K562 (cell line): ENCODE data around the gene CTBP2. TPM values are rescaled to one million over a fixed set of nuclear protein-coding genes. Genes with fewer than 3 reads are reported as not detected.

Source experiments
- CC2D1A ChIP-seq: fragments of 450-650 bp; IDR thresholded peaks from 2 replicates; pipeline ENCODE4 v1.6.1; 2017; ENCODE audit warnings: mild to moderate bottlenecking
- FOXJ3 ChIP-seq: sonication (generic); formaldehyde crosslinking; IDR thresholded peaks from 2 replicates; pipeline ENCODE4 v1.4.0; 2020; ENCODE audit warnings: mild to moderate bottlenecking, missing genetic modification reagents
- GTF2A2 ChIP-seq: IDR thresholded peaks from 2 replicates; pipeline ENCODE4 v1.6.1; 2016; ENCODE audit warnings: mild to moderate bottlenecking, missing genetic modification characterization, missing compliant biosample characterization
- GTF2E2 ChIP-seq: fragments of 200-800 bp; sonication (Bioruptor generic); IDR thresholded peaks from 2 replicates; pipeline ENCODE4 v1.6.1; 2016; ENCODE audit warnings: missing genetic modification characterization, missing compliant biosample characterization
- HDGF ChIP-seq: fragments of 450-650 bp; IDR thresholded peaks from 2 replicates; pipeline ENCODE4 v1.6.1; 2016
- HLTF ChIP-seq: fragments of 450-650 bp; IDR thresholded peaks from 2 replicates; pipeline ENCODE4 v1.6.1; 2016
- HNRNPK ChIP-seq: fragments of 200-400 bp; formaldehyde crosslinking; IDR thresholded peaks from one replicate; pipeline ENCODE4 v1.6.1; 2018; ENCODE audit warnings: mild to moderate bottlenecking, low read depth, low read length; ENCODE audit not compliant: poor library complexity, severe bottlenecking
- ILK ChIP-seq: fragments of 450-650 bp; IDR thresholded peaks from 2 replicates; pipeline ENCODE4 v1.6.1; 2016; ENCODE audit warnings: missing genetic modification characterization, low read depth, mild to moderate bottlenecking, missing compliant biosample characterization, moderate library complexity, borderline replicate concordance
- KDM1A ChIP-seq, 2 experiments: fragments of 450-650 bp; IDR thresholded peaks; 2 replicates each; pipeline ENCODE4 v1.6.1; 2016; ENCODE audit warnings: mild to moderate bottlenecking in 2 of 2
- KLF16 ChIP-seq: IDR thresholded peaks from 2 replicates; pipeline ENCODE4 v1.6.1; 2016; ENCODE audit warnings: antibody characterized with exemption
- MEIS2 ChIP-seq: fragments of 450-650 bp; IDR thresholded peaks from 2 replicates; pipeline ENCODE4 v1.6.1; 2014; ENCODE audit warnings: mild to moderate bottlenecking; ENCODE audit not compliant: partially characterized antibody
- MTA2 ChIP-seq: fragments of 450-650 bp; IDR thresholded peaks from 2 replicates; pipeline ENCODE4 v1.6.1; 2016; ENCODE audit warnings: low read depth
- NCOA6 ChIP-seq: fragments of 450-650 bp; IDR thresholded peaks from 2 replicates; pipeline ENCODE4 v1.6.1; 2017; ENCODE audit warnings: mild to moderate bottlenecking
- NR2C1 ChIP-seq, 2 experiments: fragments of 450-650 bp; IDR thresholded peaks; 2 replicates each; pipeline ENCODE4 v1.6.1; 2017; ENCODE audit warnings: mild to moderate bottlenecking in 2 of 2, antibody characterized with exemption in 1 of 2, inconsistent platforms in 1 of 2, missing compliant biosample characterization in 1 of 2, missing genetic modification characterization in 1 of 2
- RCOR1 ChIP-seq, 2 experiments: IDR thresholded peaks; 2 replicates each; pipeline ENCODE4 v1.6.1; 2012; ENCODE audit warnings: low read depth in 2 of 2, low read length in 2 of 2, borderline replicate concordance in 1 of 2, improper control_type of control experiment in 1 of 2
- RNF2 ChIP-seq: sonication (generic); IDR thresholded peaks from 2 replicates; pipeline ENCODE4 v1.6.1; 2016
- SMAD4 ChIP-seq: fragments of 250-450 bp; sonication (Bioruptor Pico); conservative IDR thresholded peaks from 2 replicates; pipeline ENCODE4 v1.8.0; 2021; ENCODE audit warnings: inconsistent platforms, mild to moderate bottlenecking, moderate library complexity
- SPI1 ChIP-seq: IDR thresholded peaks from 2 replicates; pipeline ENCODE4 v1.6.1; 2011; ENCODE audit warnings: low read depth, low read length, control low read depth, borderline replicate concordance
- SRSF7 ChIP-seq: fragments of 200-400 bp; formaldehyde crosslinking; optimal IDR thresholded peaks from 2 replicates; pipeline ENCODE3; 2017; ENCODE audit warnings: mild to moderate bottlenecking, low read depth, low read length
- ZBTB1 ChIP-seq: sonication (generic); formaldehyde crosslinking; IDR thresholded peaks from 2 replicates; pipeline ENCODE4 v1.8.1; 2023; ENCODE audit warnings: missing genetic modification reagents, low read depth, mild to moderate bottlenecking, borderline replicate concordance
- ZFX ChIP-seq: sonication (generic); formaldehyde crosslinking; IDR thresholded peaks from 2 replicates; pipeline ENCODE4 v1.8.0; 2022; ENCODE audit warnings: mild to moderate bottlenecking, missing genetic modification reagents, moderate library complexity
- ZNF398 ChIP-seq: fragments of 250-450 bp; sonication (Bioruptor Pico); IDR thresholded peaks from 2 replicates; pipeline ENCODE4 v1.8.0; 2021; ENCODE audit warnings: moderate library complexity, mild to moderate bottlenecking, inconsistent platforms
- ZNF431 ChIP-seq: sonication (generic); formaldehyde crosslinking; IDR thresholded peaks from 2 replicates; pipeline ENCODE4 v1.8.0; 2022; ENCODE audit warnings: mild to moderate bottlenecking, missing genetic modification reagents
- ZNF695 ChIP-seq: fragments of 450-650 bp; formaldehyde crosslinking; IDR thresholded peaks from 2 replicates; pipeline ENCODE4 v1.4.0; 2020; ENCODE audit warnings: mild to moderate bottlenecking, moderate library complexity
- ZNF766 ChIP-seq: fragments of 200-800 bp; sonication (Bioruptor generic); conservative IDR thresholded peaks from 2 replicates; pipeline ENCODE4 v1.6.1; 2016; ENCODE audit warnings: missing genetic modification characterization, missing compliant biosample characterization
- ZNF785 ChIP-seq: fragments of 250-450 bp; sonication (Bioruptor Pico); IDR thresholded peaks from 2 replicates; pipeline ENCODE4 v1.4.0; 2020; ENCODE audit warnings: mild to moderate bottlenecking
- polyA plus RNA-seq, 8 experiments: library from polyadenylated mRNA; depleted of rRNA in 4 of 8; stranded (reverse) in 5 of 8; unstranded in 3 of 8; fragments of >200 nt; fragmentation: Nextera tagmentation in 2 of 8; fragmentation: Illumina TruSeq in 1 of 8; extraction: Ambion mirVana in 2 of 8; extraction: Trizol in 1 of 8; gene quantifications; 2 replicates each; pipeline versions ENCODE4 v1.2.1 to v1.2.3, GENCODE V29; 2011 to 2014; ENCODE audit warnings: inconsistent platforms in 1 of 8, missing spikeins in 1 of 8
- total RNA-seq, 7 experiments: library from RNA; depleted of rRNA in 6 of 7; stranded (reverse); fragments of >200 nt in 6 of 7; fragmentation: Illumina TruSeq in 2 of 7; extraction: Trizol in 2 of 7; gene quantifications; 2 replicates each; pipeline versions ENCODE4 v1.2.1 to v1.2.3, GENCODE V29; 2011 to 2021; ENCODE audit warnings: low replicate concordance in 1 of 7
- TF ChIP-seq, protein P1 (sequence below): fragments of 250-450 bp; sonication (Bioruptor Pico); IDR thresholded peaks from 2 replicates; pipeline ENCODE4 v1.4.0; 2020; ENCODE audit warnings: mild to moderate bottlenecking, moderate library complexity

The CTBP2 gene
- total and polyA plus RNA-seq, 9 of the 15 experiments (the other 6 are each of a cell fraction or from before 2014, with no cell fraction given), result 1.3 to 8.8 (median 5.1) TPM

DNA sequence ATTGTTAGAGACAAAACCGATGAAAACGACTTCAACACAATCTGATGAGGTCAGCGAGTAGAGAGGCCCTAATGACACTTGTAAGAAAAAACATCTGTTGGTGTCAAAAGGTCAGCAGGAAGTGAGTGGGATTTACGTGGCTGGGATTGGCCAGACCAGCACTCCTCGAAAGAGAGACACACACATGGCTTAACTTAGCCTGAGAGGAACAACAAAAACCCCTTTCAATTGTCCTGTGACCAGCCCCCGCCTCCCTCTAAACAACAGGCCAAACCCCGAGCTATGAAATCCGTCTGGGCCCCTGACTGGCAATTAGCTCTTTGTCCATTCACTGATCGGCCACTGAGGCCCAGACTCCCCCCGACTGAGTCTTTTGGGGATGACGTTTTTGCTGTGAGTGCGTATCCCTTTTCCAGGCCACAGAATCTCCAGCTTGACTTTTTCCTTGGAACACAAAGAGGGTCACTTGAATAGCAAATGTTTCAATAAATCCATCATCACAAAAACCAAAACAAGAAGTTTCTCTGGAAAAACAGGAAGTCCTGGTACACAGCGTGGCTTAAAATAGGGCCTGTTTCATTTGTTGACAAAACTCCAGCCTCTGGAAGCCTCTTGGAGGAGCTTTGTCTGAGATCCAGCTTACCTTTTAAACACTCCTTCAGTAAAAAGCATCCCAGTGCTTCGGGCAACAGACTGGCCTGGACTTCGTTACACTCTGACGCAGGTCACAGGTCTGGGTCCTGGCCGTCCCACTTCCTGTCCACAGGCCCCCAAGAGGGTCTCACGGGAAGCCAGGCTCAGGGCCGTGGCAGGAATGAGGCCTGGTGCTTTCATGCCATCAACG, 103.0 kb downstream of the CTBP2 start (continued):
- no peak for TF ChIP-seq RNF2
- no peak for TF ChIP-seq HLTF
- TF ChIP-seq, protein P1, sequence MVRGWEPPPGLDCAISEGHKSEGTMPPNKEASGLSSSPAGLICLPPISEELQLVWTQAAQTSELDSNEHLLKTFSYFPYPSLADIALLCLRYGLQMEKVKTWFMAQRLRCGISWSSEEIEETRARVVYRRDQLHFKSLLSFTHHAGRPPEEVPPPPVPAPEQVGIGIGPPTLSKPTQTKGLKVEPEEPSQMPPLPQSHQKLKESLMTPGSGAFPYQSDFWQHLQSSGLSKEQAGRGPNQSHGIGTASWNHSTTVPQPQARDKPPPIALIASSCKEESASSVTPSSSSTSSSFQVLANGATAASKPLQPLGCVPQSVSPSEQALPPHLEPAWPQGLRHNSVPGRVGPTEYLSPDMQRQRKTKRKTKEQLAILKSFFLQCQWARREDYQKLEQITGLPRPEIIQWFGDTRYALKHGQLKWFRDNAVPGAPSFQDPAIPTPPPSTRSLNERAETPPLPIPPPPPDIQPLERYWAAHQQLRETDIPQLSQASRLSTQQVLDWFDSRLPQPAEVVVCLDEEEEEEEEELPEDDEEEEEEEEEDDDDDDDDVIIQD (CRISPR knock-in tag), result no peak
- no peak for TF ChIP-seq ZNF695
- TF ChIP-seq KDM1A (IDR thresholded peaks at IDR 0.05), result peak in 1 of 2 experiments; percentile 33; a peak in 1 of 4 replicates
- no peak for TF ChIP-seq SRSF7
- TF ChIP-seq ILK (tag), result no peak
- TF ChIP-seq ZNF766 (CRISPR knock-in tag), result no peak
- no peak for TF ChIP-seq SMAD4
- no peak for TF ChIP-seq GTF2A2
- peak in 1 of 2 experiments; percentile 40; a peak in 1 of 4 replicates for TF ChIP-seq RCOR1 (IDR thresholded peaks at IDR 0.05; ENCODE audit: borderline replicate concordance in 1 of 2, low read depth in 2 of 2, low read length in 2 of 2)
- TF ChIP-seq NCOA6, result no peak
- TF ChIP-seq ZFX (CRISPR knock-in tag), result no peak
- peak; percentile 64 for TF ChIP-seq MEIS2
- no peak for TF ChIP-seq HNRNPK
- no peak for TF ChIP-seq ZNF785 (CRISPR knock-in tag)
- TF ChIP-seq FOXJ3 (CRISPR knock-in tag), result no peak
- TF ChIP-seq ZBTB1, result no peak
- TF ChIP-seq ZNF431, result no peak
- no peak for TF ChIP-seq KLF16
- TF ChIP-seq GTF2E2, result no peak
- peak; percentile 89 for TF ChIP-seq SPI1
- TF ChIP-seq MTA2, result no peak
- no peak for TF ChIP-seq ZNF398 (CRISPR knock-in tag)
- TF ChIP-seq HDGF, result no peak
- no peak for TF ChIP-seq CC2D1A
- no peak for TF ChIP-seq NR2C1 (IDR thresholded peaks at IDR 0.05)
- TF ChIP-seq NR2C1 (tag; IDR thresholded peaks at IDR 0.05), result 0 out of 2 replicates have a peak, but pooled peaks have one; percentile 41
